Testis (tissue), 2 donors: Measurements from ENCODE around the gene ADAMTS8.

Experiments
- CTCF ChIP-seq, 3 experiments: fragments of 450-650 bp in 2 of 3; fragments of 200-600 bp in 1 of 3; sonication (generic) in 1 of 3; IDR thresholded peaks; one replicate each; pipeline ENCODE4 v1.5.1; 2016 to 2019; ENCODE audit warnings: antibody characterized with exemption in 3 of 3, mild to moderate bottlenecking in 2 of 3, moderate library complexity in 1 of 3
- POLR2A ChIP-seq: fragments of 450-650 bp; IDR thresholded peaks from one replicate; pipeline ENCODE4 v1.6.1; 2017; ENCODE audit warnings: antibody characterized with exemption, mild to moderate bottlenecking, moderate library complexity

GRCh38 chr11:130474637-130475400, 46.4 kb upstream of the ADAMTS8 start:
- no peak for TF ChIP-seq CTCF (IDR thresholded peaks at IDR 0.05)
- TF ChIP-seq POLR2A, result no peak
